Endothelial cell of umbilical vein (primary cell): ENCODE data around the gene CCDC9B. TPM values are rescaled to one million over a fixed set of nuclear protein-coding genes. Genes with fewer than 3 reads are reported as not detected.
A peak's percentile ranks its signal among the peaks of the same experiment; 100 is the strongest.

Experiments used
- BruUV-seq: library from RNA; stranded (reverse); fragments of 400-500 nt; replicated peaks from 2 replicates; lab custom pipeline; 2021; lab: Mats Ljungman, UMichigan
- CTCF ChIA-PET: fragments of 300-600, 350-600 bp; sonication (Branson Sonifier 250); formaldehyde crosslinking; loops from one replicate; lab custom pipeline; 2021; ENCODE audit warnings: antibody characterized with exemption, inconsistent platforms; lab: Charles Lee
- POLR2A ChIA-PET: fragments of 300-600, 350-600 bp; sonication (Branson Sonifier 250); formaldehyde crosslinking; loops from one replicate; lab custom pipeline; 2021; ENCODE audit warnings: antibody characterized with exemption, inconsistent platforms; lab: Charles Lee
- DNase-seq: peaks from one replicate; pipeline ENCODE4 v3.0.0-alpha.2; 2011; ENCODE audit warnings: low read depth, low spot score
- FAIRE-seq: peaks from 2 replicates; lab custom pipeline; 2011; peaks lifted over from hg19 to GRCh38; lab: Jason Lieb, UNC
- H2AFZ ChIP-seq: 2 replicates; pipeline ENCODE4 v1.6.0; 2012; ENCODE audit warnings: low read depth, low read length, control low read depth, inconsistent platforms
- H3K27ac ChIP-seq: 2 replicates; pipeline ENCODE4 v1.5.1; 2011; ENCODE audit warnings: low read depth, mild to moderate bottlenecking, control low read depth, low read length, moderate library complexity; ENCODE audit not compliant: insufficient read depth
- H3K27me3 ChIP-seq, 2 experiments: 2 replicates each; pipeline versions ENCODE4 v1.6.0 to v1.6.1; 2011; ENCODE audit warnings: low read length in 2 of 2, mixed read lengths in 1 of 2; ENCODE audit not compliant: control insufficient read depth in 2 of 2, insufficient read depth in 2 of 2
- H3K36me3 ChIP-seq, 2 experiments: 2 replicates in 1 of 2; 3 replicates in 1 of 2; pipeline ENCODE4 v1.5.1; 2011; ENCODE audit warnings: low read length in 2 of 2, mild to moderate bottlenecking in 1 of 2, moderate library complexity in 1 of 2; ENCODE audit not compliant: control insufficient read depth in 2 of 2, insufficient read depth in 2 of 2; ENCODE audit errors: extremely low read depth in 1 of 2
- H3K4me1 ChIP-seq: 3 replicates; pipeline ENCODE4 v1.5.1; 2011; ENCODE audit warnings: mild to moderate bottlenecking, low read length; ENCODE audit not compliant: control insufficient read depth, insufficient read depth; ENCODE audit errors: extremely low read depth
- H3K4me2 ChIP-seq: 2 replicates; pipeline ENCODE4 v1.6.1; 2011; ENCODE audit warnings: low read length, control low read depth, mixed read lengths; ENCODE audit not compliant: insufficient read depth
- H3K4me3 ChIP-seq, 3 experiments: fragments of 200-600 bp in 1 of 3; sonication (generic), shearing (Covaris generic) in 1 of 3; replicated peaks in 1 of 3; 2 replicates each; pipeline ENCODE4 v1.5.1; 2011 to 2016; ENCODE audit warnings: control low read depth in 3 of 3, low read length in 3 of 3, mild to moderate bottlenecking in 2 of 3, inconsistent platforms in 1 of 3, low read depth in 1 of 3, moderate library complexity in 1 of 3; ENCODE audit not compliant: insufficient read depth in 1 of 3
- H3K79me2 ChIP-seq: 2 replicates; pipeline ENCODE4 v1.6.0; 2012; ENCODE audit warnings: low read length, inconsistent platforms; ENCODE audit not compliant: control insufficient read depth, insufficient read depth
- H3K9ac ChIP-seq: replicated peaks from 2 replicates; pipeline ENCODE3; 2011; ENCODE audit warnings: low read length, control low read depth; ENCODE audit not compliant: insufficient read depth; ENCODE audit errors: extremely low read depth
- H3K9me1 ChIP-seq: replicated peaks from 3 replicates; pipeline ENCODE4 v1.6.0; 2011; ENCODE audit warnings: mild to moderate bottlenecking, low read length; ENCODE audit not compliant: control insufficient read depth, insufficient read depth; ENCODE audit errors: extremely low read depth
- H3K9me3 ChIP-seq: replicated peaks from 2 replicates; pipeline ENCODE4 v1.5.1; 2012; ENCODE audit warnings: low read length, inconsistent platforms; ENCODE audit not compliant: control insufficient read depth, insufficient read depth
- H4K20me1 ChIP-seq: replicated peaks from 2 replicates; pipeline ENCODE3; 2011; ENCODE audit warnings: mild to moderate bottlenecking, low read length; ENCODE audit not compliant: control insufficient read depth, insufficient read depth; ENCODE audit errors: extremely low read depth
- FOS ChIP-seq: IDR thresholded peaks from 2 replicates; pipeline ENCODE4 v1.6.1; 2011; ENCODE audit warnings: mild to moderate bottlenecking, low read length, moderate library complexity, borderline replicate concordance; ENCODE audit not compliant: insufficient read depth
- GATA2 ChIP-seq: IDR thresholded peaks from 2 replicates; pipeline ENCODE4 v1.7.0; 2011; ENCODE audit warnings: low read depth, mild to moderate bottlenecking, moderate library complexity, mixed read lengths, low read length; ENCODE audit not compliant: insufficient read length, insufficient read depth
- POLR2A ChIP-seq: IDR thresholded peaks from 2 replicates; pipeline ENCODE4 v1.6.1; 2012; ENCODE audit warnings: low read depth, mild to moderate bottlenecking, control low read depth, low read length
- POLR2AphosphoS5 ChIP-seq: IDR thresholded peaks from 2 replicates; pipeline ENCODE4 v1.6.1; 2012; ENCODE audit warnings: low read depth, mild to moderate bottlenecking, control low read depth, low read length, moderate library complexity; ENCODE audit not compliant: insufficient read depth
- dilution Hi-C: fragments of 300-500 bp; cut with MboI; formaldehyde crosslinking; loops from one replicate; pipeline ENCODE4 v1.15.0; 2019; ENCODE audit warnings: low sequenced_read_pairs; ENCODE audit not compliant: extremely low pct_ligation_motif_present
- intact Hi-C: fragments of 100-400 bp; cut with micrococcal nuclease; formaldehyde crosslinking; loops from one replicate; pipeline ENCODE4 v1.10.0; 2022
- polyA plus RNA-seq, 4 experiments: library from polyadenylated mRNA; depleted of rRNA in 3 of 4; stranded (reverse) in 3 of 4; unstranded in 1 of 4; fragments of >200 nt; gene quantifications; 2 replicates each; pipeline versions ENCODE4 v1.2.1 to v1.2.3, GENCODE V29; 2011 to 2012; ENCODE audit warnings: missing spikeins in 1 of 4
- total RNA-seq: library from RNA; stranded (reverse); gene quantifications from 2 replicates; pipeline ENCODE4 v1.2.3, GENCODE V29; 2021
- TF ChIP-seq, protein P1 (sequence below): IDR thresholded peaks from 2 replicates; pipeline ENCODE4 v1.6.1; 2011; ENCODE audit not compliant: insufficient read depth, insufficient read length
- TF ChIP-seq, protein P2 (sequence below), 2 donors: IDR thresholded peaks; 1 replicate in 1 of 2; 2 replicates in 1 of 2; pipeline ENCODE4 v1.5.1; 2011; ENCODE audit warnings: low read length in 2 of 2, mild to moderate bottlenecking in 2 of 2, moderate library complexity in 2 of 2, control low read depth in 1 of 2, inconsistent platforms in 1 of 2, low read depth in 1 of 2; ENCODE audit not compliant: insufficient read depth in 1 of 2; ENCODE audit errors: extremely low read depth in 1 of 2

Gene CCDC9B
- total and polyA plus RNA-seq, 2 donors (not counting 3 experiments of a cell fraction or from before 2014, with no cell fraction given), result 7.6 to 46.0 TPM

DNA sequence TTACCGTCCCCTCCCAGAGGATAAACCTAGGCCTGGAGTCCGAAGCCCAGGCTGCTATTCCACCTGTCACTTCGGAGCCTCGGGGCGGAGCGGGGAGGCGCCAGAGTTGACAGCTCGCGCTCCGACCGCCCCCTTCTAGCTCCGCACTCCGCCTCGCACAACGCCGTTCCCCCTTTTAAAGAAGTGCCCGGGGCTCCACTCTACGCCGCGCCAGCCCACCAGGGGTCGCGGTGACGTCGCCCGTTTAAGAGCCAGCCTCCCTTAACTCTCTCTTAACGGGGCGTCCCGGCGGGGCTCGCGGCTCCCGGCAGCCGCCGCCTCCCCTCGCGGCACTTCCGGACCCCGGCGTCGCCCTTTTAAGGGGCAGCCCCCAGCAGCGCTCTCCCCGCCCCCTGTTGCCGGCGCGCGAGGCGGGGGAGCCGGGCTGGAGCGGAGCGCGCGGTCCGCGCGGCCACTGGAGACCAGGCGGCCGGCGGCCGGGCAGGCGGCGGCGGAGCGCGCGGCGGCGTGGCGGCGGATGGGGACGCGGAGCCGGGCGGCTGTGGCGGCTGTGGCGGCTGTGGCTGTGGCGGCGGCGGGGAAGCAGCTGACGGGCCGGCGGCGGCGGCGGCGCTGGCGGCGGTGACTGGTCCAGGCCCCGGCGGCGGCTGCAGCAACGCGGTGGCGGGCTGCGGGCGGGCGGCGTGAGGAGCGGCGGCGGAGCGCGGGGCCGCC, 17.3 kb downstream of the CCDC9B start, which contains the start of gene INAFM2:
TSS of gene INAFM2 (plus strand) at position 454 of the 714 bp plus-strand sequence. CDS start 364 bp downstream, outside the sequence.
- Histone ChIP-seq H3K27ac (peak within 1 kb of the TSS; percentile 8), H3K9me3 (no peaks in the 10 kb centered on the region), H3K4me3 (peak within 1 kb of the TSS; percentile 41 to 67 (median 57)), H3K4me1 (peaks cover 50% of the 10 kb centered on the region), H3K36me3 (no peaks in the 10 kb centered on the region), H4K20me1 (no peaks in the 10 kb centered on the region), H3K9ac (peak within 1 kb of the TSS; percentile 67), H3K79me2 (peaks cover 11% of the 10 kb centered on the region), H2AFZ (peak within 1 kb of the TSS; percentile 6), H3K9me1 (no peaks in the 10 kb centered on the region), H3K27me3 (no peaks in the 10 kb centered on the region), H3K4me2 (peak within 1 kb of the TSS; percentile 90)
- intact Hi-C loops (loop anchor here (1.0 kb wide), 4 partner anchors 8 to 99 kb away; partner anchors contain the start of gene DISP2), dilution Hi-C loops (no loop called here)
- peak; percentile 91 for FAIRE-seq
- BruUV-seq, result no TSS peak
- CTCF ChIA-PET, result interaction anchor here (0.6 to 15.0 kb wide), 24 partner anchors 8 to 276 kb away, joined by 3 to 287 read pairs (median 4); partner anchors contain the start of genes BAHD1, CCDC9B and PLCB2
- peak; percentile 98 for DNase-seq
- TF ChIP-seq, protein P1, sequence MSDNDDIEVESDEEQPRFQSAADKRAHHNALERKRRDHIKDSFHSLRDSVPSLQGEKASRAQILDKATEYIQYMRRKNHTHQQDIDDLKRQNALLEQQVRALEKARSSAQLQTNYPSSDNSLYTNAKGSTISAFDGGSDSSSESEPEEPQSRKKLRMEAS, result peak; percentile 66
- TF ChIP-seq, protein P2, sequence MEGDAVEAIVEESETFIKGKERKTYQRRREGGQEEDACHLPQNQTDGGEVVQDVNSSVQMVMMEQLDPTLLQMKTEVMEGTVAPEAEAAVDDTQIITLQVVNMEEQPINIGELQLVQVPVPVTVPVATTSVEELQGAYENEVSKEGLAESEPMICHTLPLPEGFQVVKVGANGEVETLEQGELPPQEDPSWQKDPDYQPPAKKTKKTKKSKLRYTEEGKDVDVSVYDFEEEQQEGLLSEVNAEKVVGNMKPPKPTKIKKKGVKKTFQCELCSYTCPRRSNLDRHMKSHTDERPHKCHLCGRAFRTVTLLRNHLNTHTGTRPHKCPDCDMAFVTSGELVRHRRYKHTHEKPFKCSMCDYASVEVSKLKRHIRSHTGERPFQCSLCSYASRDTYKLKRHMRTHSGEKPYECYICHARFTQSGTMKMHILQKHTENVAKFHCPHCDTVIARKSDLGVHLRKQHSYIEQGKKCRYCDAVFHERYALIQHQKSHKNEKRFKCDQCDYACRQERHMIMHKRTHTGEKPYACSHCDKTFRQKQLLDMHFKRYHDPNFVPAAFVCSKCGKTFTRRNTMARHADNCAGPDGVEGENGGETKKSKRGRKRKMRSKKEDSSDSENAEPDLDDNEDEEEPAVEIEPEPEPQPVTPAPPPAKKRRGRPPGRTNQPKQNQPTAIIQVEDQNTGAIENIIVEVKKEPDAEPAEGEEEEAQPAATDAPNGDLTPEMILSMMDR (IDR thresholded peaks at IDR 0.05; ENCODE audit: extremely low read depth in 1 of 2, insufficient read depth in 1 of 2, low read depth in 1 of 2, low read length in 2 of 2), result peak; percentile 74 to 83
- TF ChIP-seq GATA2, result no peak
- no peak for TF ChIP-seq FOS
- TF ChIP-seq POLR2AphosphoS5, result peak; percentile 70
- TF ChIP-seq POLR2A, result peak; percentile 67
- POLR2A ChIA-PET, result interaction anchor here (0.7 to 2.3 kb wide), 2 partner anchors 11 to 17 kb away, joined by 6 to 11 read pairs; partner anchors contain the start of gene CCDC9B
